ENCODE measurements around the gene TES. TPM values are rescaled to one million over a fixed set of nuclear protein-coding genes. Genes with fewer than 3 reads are reported as not detected.

The TES gene
- polyA plus RNA-seq, 1 donor from 2014 or later: 38.0 TPM

GRCh38 chr7:116232920-116233319 lies 22.6 kb downstream of the TES start:
- no peaks in the 10 kb centered on the region for H3F3A ChIP-seq (ENCODE audit: insufficient read depth, low read length, poor library complexity, severe bottlenecking)
- H3K27ac ChIP-seq (ENCODE audit: low read length): no peak overlapping the region
- no peak overlapping the region for H2AFZ ChIP-seq (ENCODE audit: low read depth, low read length)
- H3K4me2 ChIP-seq (ENCODE audit: low read length): no peak overlapping the region
- no peaks in the 10 kb centered on the region for H3K79me2 ChIP-seq (replicated peaks; ENCODE audit: insufficient read depth, low read length)
- H3K9me2 ChIP-seq (ENCODE audit: insufficient read depth, low read length): no peaks in the 10 kb centered on the region
- TF ChIP-seq REST (IDR thresholded peaks at IDR 0.05; ENCODE audit: borderline replicate concordance): no peak
- H4K20me1 ChIP-seq (ENCODE audit: insufficient read depth): no peaks in the 10 kb centered on the region
- no peak overlapping the region for H3K4me3 ChIP-seq (ENCODE audit: low read length)
- no peak overlapping the region for H3K9ac ChIP-seq (ENCODE audit: low read length)
- H3K9me3 ChIP-seq (ENCODE audit: low read length): no peaks in the 10 kb centered on the region
- H3K27me3 ChIP-seq (ENCODE audit: insufficient read depth, low read depth, low read length): no peaks in the 10 kb centered on the region
- no peaks in the 10 kb centered on the region for H3K36me3 ChIP-seq (ENCODE audit: insufficient read depth, low read length)

- no peak for TF ChIP-seq CTCF (IDR thresholded peaks at IDR 0.05; ENCODE audit: poor library complexity, severe bottlenecking)
- no peak for TF ChIP-seq EZH2 (IDR thresholded peaks at IDR 0.05; ENCODE audit: borderline replicate concordance, insufficient read depth, low read length, poor library complexity, severe bottlenecking)
- no peak for TF ChIP-seq EP300 (conservative IDR thresholded peaks at IDR 0.05; ENCODE audit: poor library complexity, severe bottlenecking)
- TF ChIP-seq REST (IDR thresholded peaks at IDR 0.05; ENCODE audit: borderline replicate concordance): no peak
- no peak for TF ChIP-seq TAF1 (IDR thresholded peaks at IDR 0.05; ENCODE audit: low read depth)
- no peak for TF ChIP-seq POLR2AphosphoS5 (IDR thresholded peaks at IDR 0.05)
- no peak for TF ChIP-seq SMC3 (conservative IDR thresholded peaks at IDR 0.05; ENCODE audit: poor library complexity)
- TF ChIP-seq RAD21 (conservative IDR thresholded peaks at IDR 0.05): no peak
- no peak for TF ChIP-seq MXI1 (conservative IDR thresholded peaks at IDR 0.05; ENCODE audit: poor library complexity, severe bottlenecking)
- Histone ChIP-seq H2AFZ (ENCODE audit: low read depth, low read length) (no peak overlapping the region), H3F3A (ENCODE audit: insufficient read depth, low read length, poor library complexity, severe bottlenecking) (no peaks in the 10 kb centered on the region), H3K27me3 (ENCODE audit: insufficient read depth, low read depth, low read length) (no peaks in the 10 kb centered on the region), H3K4me2 (ENCODE audit: low read length) (no peak overlapping the region), H3K9me3 (ENCODE audit: low read length) (no peaks in the 10 kb centered on the region), H3K79me2 (replicated peaks; ENCODE audit: insufficient read depth, low read length) (no peaks in the 10 kb centered on the region), H3K9me2 (ENCODE audit: insufficient read depth, low read length) (no peaks in the 10 kb centered on the region), H3K36me3 (ENCODE audit: insufficient read depth, low read length) (no peaks in the 10 kb centered on the region), H3K9ac (ENCODE audit: low read length) (no peak overlapping the region), H3K4me3 (ENCODE audit: low read length) (no peak overlapping the region), H4K20me1 (ENCODE audit: insufficient read depth) (no peaks in the 10 kb centered on the region), H3K27ac (ENCODE audit: low read length) (no peak overlapping the region)
Observed at GRCh38 chr7:116234517-116235200, 24.3 kb downstream of the TES start.

Measured in neural cell (in vitro differentiated cells).